HG03354 (cell line): ENCODE measurements around the gene LRMDA.

Source experiments
- ATAC-seq: cut with Tn5 transposase; IDR thresholded peaks from one replicate; pipeline ENCODE4 v1.9.1; 2021; ENCODE audit warnings: mild to moderate bottlenecking; ENCODE audit not compliant: unreplicated experiment, poor library complexity, severe bottlenecking

LRMDA gene

DNA sequence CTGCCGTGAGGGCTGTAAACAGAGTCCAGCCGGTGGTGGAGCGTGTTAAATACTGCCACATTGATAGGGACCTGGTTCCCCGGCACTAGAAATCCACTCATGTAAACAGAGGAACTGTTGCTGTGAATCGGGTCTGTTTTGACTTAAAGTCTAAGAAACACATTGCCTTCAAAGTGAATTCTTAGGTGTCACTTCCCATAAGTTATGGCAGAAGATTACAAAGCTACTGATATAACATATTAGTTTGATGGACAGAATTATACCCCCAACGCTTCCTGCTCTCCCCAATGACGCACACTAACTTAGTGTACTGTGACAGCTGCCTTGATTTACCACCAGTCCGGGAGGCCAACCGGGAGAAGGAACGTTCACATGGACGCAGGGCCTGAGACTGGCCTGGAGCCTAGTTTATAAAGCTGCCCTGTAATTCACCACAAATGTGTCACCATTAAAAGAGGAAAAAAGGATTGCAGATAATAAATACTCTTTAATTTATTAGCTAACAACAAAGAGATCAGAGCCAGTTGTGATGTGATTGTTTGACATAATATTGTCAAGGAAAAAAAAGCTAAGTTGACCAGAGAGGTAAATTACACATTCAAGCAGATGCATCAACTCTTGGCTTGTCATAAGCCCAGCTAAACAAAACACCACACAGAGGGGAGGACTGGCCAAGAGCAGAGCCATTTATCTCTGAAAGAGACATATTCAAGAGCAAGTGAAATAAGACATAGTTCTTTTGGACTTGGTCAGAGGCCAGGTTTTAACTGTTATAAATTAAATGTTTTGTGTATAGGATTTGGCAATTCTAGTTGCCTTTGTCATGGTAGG, 820.6 kb downstream of the LRMDA start:
- ATAC-seq, result no peak

- ATAC-seq, result no peak
Observed at GRCh38 chr10:76252733-76253132, 821.3 kb downstream of the LRMDA start.

DNA sequence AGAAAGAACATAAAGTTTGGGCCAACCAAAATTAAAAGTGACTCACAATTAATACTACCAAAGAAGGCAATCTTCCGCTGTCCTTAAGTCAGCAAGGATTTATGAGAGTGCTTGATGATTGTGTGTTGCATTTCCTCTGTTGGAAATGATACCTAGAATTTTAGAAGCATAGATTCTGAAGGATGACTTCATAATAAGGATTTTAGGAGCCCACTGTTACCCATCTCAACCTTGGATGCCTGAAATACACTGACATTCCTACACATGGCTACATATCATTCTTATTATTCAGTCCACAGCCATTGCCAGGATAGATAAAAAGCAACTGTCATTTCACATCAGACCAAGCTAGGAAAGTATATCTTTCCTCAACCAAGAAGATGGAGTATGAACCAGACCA, 823.8 kb downstream of the LRMDA start:
- ATAC-seq, result no peak

- no peak for ATAC-seq
Observed at GRCh38 chr10:76257816-76258215, 826.4 kb downstream of the LRMDA start.

DNA sequence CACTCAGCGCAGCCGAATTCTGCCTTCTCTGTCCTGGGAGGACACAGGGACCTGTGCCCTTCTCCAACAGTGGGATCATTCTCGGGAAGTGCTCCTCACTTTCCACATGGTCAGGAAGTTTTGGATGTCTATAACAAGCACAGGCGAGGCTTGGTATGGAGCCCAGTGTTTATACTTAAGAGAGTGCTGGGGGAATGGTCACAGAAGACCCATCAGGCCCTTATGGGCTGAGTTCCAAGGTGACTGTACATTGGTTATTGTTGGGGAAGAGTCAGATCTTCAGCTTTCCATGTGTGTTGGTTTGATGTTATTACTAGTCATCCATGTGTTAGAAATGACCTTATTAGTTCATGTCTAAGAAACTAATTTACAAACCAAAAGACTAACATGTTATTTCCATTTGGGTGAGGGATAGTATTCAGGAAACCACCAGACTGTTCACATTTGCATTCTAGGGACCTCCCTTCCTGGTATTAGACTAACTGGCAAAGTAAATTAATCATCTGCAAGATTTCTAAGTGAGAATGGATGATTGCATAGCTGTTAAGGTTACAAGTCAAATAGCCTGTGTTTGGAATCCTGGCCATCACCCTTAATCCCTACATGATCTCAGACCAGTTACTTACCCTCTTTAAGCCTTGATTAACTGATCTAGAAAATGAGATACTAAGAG, 834.2 kb downstream of the LRMDA start:
- ATAC-seq, result no peak

DNA sequence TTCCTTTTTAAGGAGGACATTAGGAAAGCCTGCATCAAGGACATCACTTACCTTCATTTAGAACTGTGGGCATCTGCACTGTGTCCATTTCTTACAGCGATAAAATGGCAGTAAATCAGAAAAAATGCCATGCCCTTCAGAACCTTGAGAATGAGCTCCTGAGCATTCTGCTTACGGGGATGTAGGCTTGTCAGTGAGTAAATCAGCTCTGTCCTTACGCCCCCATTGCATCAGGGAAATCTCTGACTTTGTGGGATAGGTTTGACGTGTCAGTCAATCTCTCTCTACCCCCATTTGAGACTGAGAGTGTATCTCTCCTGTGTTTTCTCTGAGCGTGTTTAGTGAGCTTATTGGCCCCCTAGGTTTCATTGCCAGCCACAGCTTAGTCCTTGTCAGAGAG, 837.1 kb downstream of the LRMDA start:
- ATAC-seq, result no peak

DNA sequence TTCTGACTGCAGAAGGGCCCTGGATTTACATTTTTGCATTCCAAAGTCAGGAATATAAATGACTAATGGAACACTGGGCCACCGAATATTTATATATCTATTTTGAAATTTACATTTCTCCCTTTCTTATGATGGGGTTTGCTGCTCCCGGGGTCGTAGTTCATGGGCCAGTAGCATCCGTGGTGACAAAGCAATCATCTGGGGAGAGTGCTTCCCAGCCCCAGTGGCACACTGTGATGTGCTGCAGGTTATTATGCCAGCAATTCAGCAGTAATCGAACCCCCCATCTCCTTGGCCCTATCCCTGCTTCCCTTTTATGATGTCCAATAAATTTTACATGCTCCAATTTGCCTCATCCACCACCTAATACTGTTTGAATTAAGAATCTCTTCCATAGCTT, 837.5 kb downstream of the LRMDA start:
- ATAC-seq, result no peak

- ATAC-seq, result no peak
Observed at GRCh38 chr10:76270464-76270863, 839.0 kb downstream of the LRMDA start.

GRCh38 chr10:76274933-76275332, 843.5 kb downstream of the LRMDA start:
- ATAC-seq, result no peak

GRCh38 chr10:76278811-76279460, 847.5 kb downstream of the LRMDA start:
- no peak for ATAC-seq

GRCh38 chr10:76281659-76282058, 850.2 kb downstream of the LRMDA start:
- ATAC-seq, result no peak

- no peak for ATAC-seq
Observed at GRCh38 chr10:76282061-76283025, 850.9 kb downstream of the LRMDA start.

- ATAC-seq, result no peak
Observed at GRCh38 chr10:76284351-76284750, 852.9 kb downstream of the LRMDA start.

GRCh38 chr10:76285012-76285411, 853.6 kb downstream of the LRMDA start:
- ATAC-seq, result no peak

GRCh38 chr10:76285515-76285914, 854.1 kb downstream of the LRMDA start:
- ATAC-seq, result no peak

DNA sequence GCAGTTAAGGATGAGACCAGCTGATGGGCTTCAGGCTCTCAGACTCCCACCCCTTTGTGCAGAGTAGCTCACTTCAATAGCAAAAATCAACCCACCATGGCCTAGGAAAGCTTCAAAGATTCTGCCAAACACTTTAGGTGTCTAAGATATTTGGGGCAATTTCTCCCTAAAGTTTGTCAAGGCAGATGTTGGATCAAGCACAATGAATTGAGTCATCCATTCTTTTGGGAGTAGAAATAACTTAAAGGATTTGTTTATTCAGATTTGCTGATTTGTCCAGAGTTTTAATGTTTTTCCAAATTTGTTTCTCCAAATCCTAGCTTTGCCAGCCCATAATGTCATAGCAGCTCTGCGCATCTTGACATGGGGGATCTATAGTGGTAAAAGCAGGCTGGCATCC, 855.1 kb downstream of the LRMDA start:
- no peak for ATAC-seq

- ATAC-seq, result no peak
Observed at GRCh38 chr10:76287856-76288255, 856.4 kb downstream of the LRMDA start.

DNA sequence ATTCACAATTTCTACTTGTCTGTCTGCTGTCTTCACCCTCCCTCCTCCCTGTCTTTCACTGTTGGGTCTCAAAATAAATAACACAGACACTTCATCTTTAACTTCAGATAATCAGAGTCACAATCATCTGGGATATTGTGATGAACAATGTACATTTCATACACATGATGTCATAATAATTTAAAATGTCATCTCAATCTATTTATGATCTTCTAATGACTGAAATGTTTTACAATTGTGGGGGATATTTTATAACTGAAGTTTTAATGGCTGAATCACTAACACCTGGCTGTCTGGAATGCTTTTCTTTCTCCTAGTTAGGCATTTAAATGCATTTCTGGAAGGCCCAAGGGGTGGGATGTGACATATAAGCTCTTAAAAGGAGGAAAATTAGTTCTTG, 859.8 kb downstream of the LRMDA start:
- no peak for ATAC-seq

- ATAC-seq, result no peak
Observed at GRCh38 chr10:76291885-76292284, 860.5 kb downstream of the LRMDA start.

- ATAC-seq, result no peak
Observed at GRCh38 chr10:76296957-76297356, 865.5 kb downstream of the LRMDA start.
